Heart left ventricle (tissue), 16 donors: Measurements from ENCODE around the gene TBX1. TPM values are rescaled to one million over a fixed set of nuclear protein-coding genes. Genes with fewer than 3 reads are reported as not detected.

ENCODE experiments used
- ATAC-seq, 4 donors: fragments of 200-7000 bp; cut with Tn5 transposase; one replicate each; pipeline ENCODE4 v1.9.1; 2020 to 2022; ENCODE audit warnings: moderate library complexity in 4 of 4, mild to moderate bottlenecking in 3 of 4, moderate number of reproducible peaks in 1 of 4
- DNase-seq, 5 donors: peaks; one replicate each; pipeline ENCODE4 v3.0.0-alpha.2; 2020
- H3K27ac ChIP-seq, 12 donors: fragments of 200-600 bp; sonication (generic) in 4 of 12; one replicate each; pipeline versions ENCODE4 v1.5.0 to v1.8.0; 2016 to 2022; ENCODE audit warnings: mild to moderate bottlenecking in 2 of 12
- H3K27me3 ChIP-seq, 9 donors: fragments of 200-600 bp; sonication (generic) in 2 of 9; one replicate each; pipeline versions ENCODE4 v1.5.1 to v1.8.0; 2016 to 2022; ENCODE audit warnings: mild to moderate bottlenecking in 3 of 9
- H3K36me3 ChIP-seq, 9 donors: fragments of 200-600 bp; sonication (generic) in 2 of 9; one replicate each; pipeline versions ENCODE4 v1.5.0 to v1.8.0; 2018 to 2022; ENCODE audit warnings: mild to moderate bottlenecking in 2 of 9
- H3K4me1 ChIP-seq, 12 donors: fragments of 200-600 bp; sonication (generic) in 4 of 12; one replicate each; pipeline versions ENCODE4 v1.5.0 to v1.8.0; 2016 to 2022; ENCODE audit warnings: mild to moderate bottlenecking in 3 of 12
- H3K4me3 ChIP-seq, 12 donors: fragments of 200-600 bp; sonication (generic) in 4 of 12; one replicate each; pipeline versions ENCODE4 v1.5.0 to v1.8.0; 2017 to 2022; ENCODE audit warnings: mild to moderate bottlenecking in 9 of 12, moderate library complexity in 4 of 12
- H3K9me3 ChIP-seq, 12 donors: fragments of 200-600 bp; sonication (generic) in 4 of 12; one replicate each; pipeline versions ENCODE4 v1.5.0 to v1.8.0; 2016 to 2022; ENCODE audit warnings: mild to moderate bottlenecking in 1 of 12
- CTCF ChIP-seq, 12 donors: fragments of 200-600 bp; sonication (generic) in 4 of 12; IDR thresholded peaks; one replicate each; pipeline versions ENCODE4 v1.5.0 to v1.8.0; 2018 to 2022; ENCODE audit warnings: antibody characterized with exemption in 12 of 12, mild to moderate bottlenecking in 5 of 12
- POLR2A ChIP-seq, 2 donors: fragments of 450-650 bp; IDR thresholded peaks; one replicate each; pipeline ENCODE4 v1.6.1; 2017; ENCODE audit warnings: antibody characterized with exemption in 2 of 2, mild to moderate bottlenecking in 2 of 2, moderate library complexity in 2 of 2
- WGBS, 4 donors: extraction: QIAGEN DNeasy Blood & Tissue Kit in 2 of 4; methylation state at CpG; one replicate each; pipeline versions ENCODE4 v1.1.5 to v1.1.7; 2013 to 2018; 5-methylcytosine and 5-hydroxymethylcytosine counted together
- intact Hi-C, 10 donors: fragments of 100-400 bp; cut with DNase I; formaldehyde crosslinking; loops; one replicate each; pipeline versions ENCODE4 v1.11.1 to v1.14.2; 2022
- polyA plus RNA-seq, 2 donors: library from polyadenylated mRNA; stranded (reverse); fragments of 200-250 nt; gene quantifications; one replicate each; pipeline ENCODE4 v1.2.3, GENCODE V29; 2013
- total RNA-seq, 9 donors: library from RNA; depleted of rRNA in 2 of 9; stranded (reverse); fragments of >200 nt in 2 of 9; fragmentation: NEBNext Ultra II Directional in 3 of 9; extraction: Animal tissue kit (Norgen Biotek cat#: 25700) in 3 of 9; gene quantifications; one replicate each; pipeline versions ENCODE4 v1.1.0 to v1.2.4, GENCODE V29; 2016 to 2023
- donor health status: ischemic (EF 13 %, LVEDD 7.1; RV severe dilation, severe dysfunction).
- donor health status: healthy with polysubstance abuse.
- donor health status: DM: no; HTN: yes; CAD: no.
- donor health status: DM: no; HTN: no; CAD: no.
- donor health status: ischemic (EF 25% LVEDD 6.9; RV normal size, moderate dysfunction).
- donor health status: ischemic (EF 25% LVEDD 5.7; RV mildly dilated, moderate dysfunction).
- donor health status: healthy.
- donor health status: DM: yes; HTN: yes; CAD: no.
- donor health status: ischemic (EF 35%, LVEDD 5.7; RV mildly dilated, moderate dysfunction).
- donor health status: nonischemic (EF 11% LVEDD 7.7; RV severe dilation, severe dysfunction).
- donor health status: DM: yes; HTN: yes; CAD: no.
- donor health status: PGD.
- donor health status: ischemic (EF 29% LVEDD 5.4; RV normal size, mild dysfunction).
- donor health status: nonischemic (EF 23%, LVEDD 6.1; RV moderate dilation, normal function).

The TBX1 gene
- total and polyA plus RNA-seq, 11 donors, result 0.11 to 3.1 (median 0.97) TPM; not detected in 1

GRCh38 chr22:19733755-19734154 is 26.8 kb upstream of the TBX1 start:
- no peak overlapping the region for H3K4me3 ChIP-seq
- TF ChIP-seq POLR2A (IDR thresholded peaks at IDR 0.05) (no peak), CTCF (IDR thresholded peaks at IDR 0.05) (no peak)
- no peak for ATAC-seq
- H3K27ac ChIP-seq, result no peak overlapping the region
- no peak for DNase-seq
- no peaks in the 10 kb centered on the region for H3K9me3 ChIP-seq
- H3K27me3 ChIP-seq, result no peaks in the 10 kb centered on the region
- peaks cover 0 to 25% (median 9%) of the 10 kb centered on the region in 12 donors for H3K4me1 ChIP-seq
- 69 to 79% (median 75%) methylated on average over 3 to 5 of the region's 5 CpGs for WGBS, 4 donors
- intact Hi-C loops, result loop anchor here in 1 of 10 donors (2.0 kb wide), 1 partner anchor 69 kb away; no protein-coding TSS in a partner anchor
- H3K36me3 ChIP-seq, result no peaks in the 10 kb centered on the region

GRCh38 chr22:19734163-19734562 is 26.4 kb upstream of the TBX1 start:
- Histone ChIP-seq H3K9me3 (no peaks in the 10 kb centered on the region), H3K27ac (no peak overlapping the region), H3K36me3 (no peaks in the 10 kb centered on the region), H3K27me3 (no peaks in the 10 kb centered on the region), H3K4me1 (peaks cover 0 to 25% (median 9%) of the 10 kb centered on the region in 12 donors), H3K4me3 (no peak overlapping the region)
- WGBS, 4 donors, result 80 to 100% (median 93%) methylated on average over 5 to 7 of the region's 7 CpGs
- intact Hi-C loops, result no loop called here
- DNase-seq (no peak), ATAC-seq (no peak)
- TF ChIP-seq CTCF (IDR thresholded peaks at IDR 0.05) (no peak), POLR2A (IDR thresholded peaks at IDR 0.05) (no peak)

- intact Hi-C loops, result no loop called here
- H3K27me3 ChIP-seq, result no peaks in the 10 kb centered on the region
- no peak for TF ChIP-seq POLR2A (IDR thresholded peaks at IDR 0.05)
- no peak for TF ChIP-seq CTCF (IDR thresholded peaks at IDR 0.05)
- ATAC-seq, result no peak
- 81 to 89% (median 85%) methylated on average over 3 to 5 of the region's 5 CpGs for WGBS, 4 donors
- H3K4me1 ChIP-seq, result peaks cover 0 to 25% (median 9%) of the 10 kb centered on the region in 12 donors
- DNase-seq, result no peak
- H3K27ac ChIP-seq, result no peak overlapping the region
- no peaks in the 10 kb centered on the region for H3K9me3 ChIP-seq
- no peak overlapping the region for H3K4me3 ChIP-seq
- H3K36me3 ChIP-seq, result no peaks in the 10 kb centered on the region
Measured at GRCh38 chr22:19734837-19735382, 25.7 kb upstream of the TBX1 start.

GRCh38 chr22:19735665-19736510 is 24.7 kb upstream of the TBX1 start:
- no peak overlapping the region for H3K4me3 ChIP-seq
- H3K36me3 ChIP-seq, result no peaks in the 10 kb centered on the region
- H3K27ac ChIP-seq, result no peak overlapping the region
- no peaks in the 10 kb centered on the region for H3K9me3 ChIP-seq
- intact Hi-C loops, result no loop called here
- peaks cover 0 to 17% (median 2%) of the 10 kb centered on the region in 12 donors for H3K4me1 ChIP-seq
- WGBS, 4 donors, result 83 to 92% (median 86%) methylated on average over 21 of the region's 21 CpGs
- no peak for DNase-seq
- TF ChIP-seq POLR2A (IDR thresholded peaks at IDR 0.05), result no peak
- TF ChIP-seq CTCF (IDR thresholded peaks at IDR 0.05), result no peak
- H3K27me3 ChIP-seq, result no peaks in the 10 kb centered on the region
- no peak for ATAC-seq
